ENCODE data around the gene PRKCG.

Gene PRKCG

GRCh38 chr19:53900191-53900860, 18.3 kb downstream of the PRKCG start:
- DNase-seq, result no peak

GRCh38 chr19:53903055-53903680, 21.2 kb downstream of the PRKCG start:
- peak; percentile 40 for DNase-seq

- no peak for DNase-seq
Observed at GRCh38 chr19:53904909-53905308, 22.9 kb downstream of the PRKCG start.

GRCh38 chr19:53905787-53906186, 23.8 kb downstream of the PRKCG start:
- no peak for DNase-seq

- DNase-seq, result no peak
Observed at GRCh38 chr19:53906211-53907192, 24.5 kb downstream of the PRKCG start.

- no peak for DNase-seq
Observed at GRCh38 chr19:53907193-53907581, 25.2 kb downstream of the PRKCG start.

- DNase-seq, result no peak
Observed at GRCh38 chr19:53907690-53908089, 25.7 kb downstream of the PRKCG start.

- DNase-seq, result no peak
Observed at GRCh38 chr19:53908106-53908934, 26.3 kb downstream of the PRKCG start.

GRCh38 chr19:53908935-53909415, 27.0 kb downstream of the PRKCG start, which contains the start of gene CACNG7:
CACNG7 (plus strand) TSS chr19:53909278; CDS start chr19:53912832, 3,554 bp downstream.
- DNase-seq, result no peak

GRCh38 chr19:53909471-53910169, 27.6 kb downstream of the PRKCG start:
- DNase-seq, result no peak

- no peak for DNase-seq
Observed at GRCh38 chr19:53910170-53910518, 28.1 kb downstream of the PRKCG start.

GRCh38 chr19:53912653-53913052, 30.7 kb downstream of the PRKCG start:
- DNase-seq, result no peak

- no peak for DNase-seq
Observed at GRCh38 chr19:53915000-53915399, 33.0 kb downstream of the PRKCG start.

GRCh38 chr19:53916004-53916403, 34.0 kb downstream of the PRKCG start:
- no peak for DNase-seq

- no peak for DNase-seq
Observed at GRCh38 chr19:53917356-53917755, 35.4 kb downstream of the PRKCG start.

GRCh38 chr19:53927739-53928138, 45.7 kb downstream of the PRKCG start:
- peak; percentile 36 for DNase-seq

GRCh38 chr19:53936029-53936428, 54.0 kb downstream of the PRKCG start:
- no peak for DNase-seq

- no peak for DNase-seq
Observed at GRCh38 chr19:53942001-53942786, 60.2 kb downstream of the PRKCG start.

GRCh38 chr19:53944416-53944815, 62.4 kb downstream of the PRKCG start:
- DNase-seq, result no peak

- DNase-seq, result no peak
Observed at GRCh38 chr19:53944933-53945332, 62.9 kb downstream of the PRKCG start.

GRCh38 chr19:53945441-53945840, 63.4 kb downstream of the PRKCG start:
- DNase-seq, result no peak

Data from amniotic stem cell (primary cell).